Measurements from ENCODE around the gene MINDY4. TPM values are rescaled to one million over a fixed set of nuclear protein-coding genes. Genes with fewer than 3 reads are reported as not detected.

Gene MINDY4
- total and polyA plus RNA-seq, 2 of the 8 experiments (the other 6 are each of a cell fraction or from before 2014, with no cell fraction given): 1.3 to 3.6 TPM

- H3K4ac ChIP-seq (replicated peaks; ENCODE audit: insufficient read length, low read depth, low read length): no peak overlapping the region
- H4K8ac ChIP-seq (ENCODE audit: extremely low read depth, insufficient read depth, low read length): no peak overlapping the region
- no peak overlapping the region for H2AFZ ChIP-seq (ENCODE audit: low read length)
- H3K4me3 ChIP-seq (ENCODE audit: extremely low read depth in 1 of 4, insufficient read depth in 2 of 4, low read depth in 3 of 4, low read length in 4 of 4): no peak overlapping the region
- H3K14ac ChIP-seq (ENCODE audit: insufficient read length): no peak overlapping the region
- no peak overlapping the region for H4K91ac ChIP-seq (replicated peaks; ENCODE audit: insufficient read length, low read length)
- H3K4me1 ChIP-seq (replicated peaks in 1 of 4; ENCODE audit: control insufficient read depth in 3 of 4, insufficient read depth in 4 of 4, low read length in 3 of 4): 0 out of 7 replicates have a peak, but pooled peaks cover 0 to 2% (median 0%) of the 10 kb centered on the region in 4 experiments
- no peak overlapping the region for H3K23ac ChIP-seq (ENCODE audit: insufficient read length)
- no peak overlapping the region for H4K5ac ChIP-seq (ENCODE audit: insufficient read length, low read depth, low read length)
- H2BK120ac ChIP-seq (replicated peaks; ENCODE audit: low read depth, low read length): no peak overlapping the region
- no peak overlapping the region; the same call in 1 of the 2 replicates for H3K27ac ChIP-seq (ENCODE audit: low read depth, low read length)
- ChIA-PET CTCF (ENCODE audit: partially characterized antibody) (interaction anchor here (1.6 to 1.9 kb wide), 2 partner anchors 9 to 113 kb away, joined by 4 to 5 read pairs; no protein-coding TSS in a partner anchor), POLR2A (ENCODE audit: partially characterized antibody) (no interaction called here)
- FAIRE-seq (no peak), DNase-seq (ENCODE audit: low read depth in 1 of 2, low spot score in 2 of 2) (no peak)
- H3K9me3 ChIP-seq (ENCODE audit: insufficient read depth in 2 of 2, low read depth in 1 of 2, low read length in 1 of 2): no peaks in the 10 kb centered on the region
- H3K4me2 ChIP-seq (ENCODE audit: insufficient read depth in 1 of 2, low read depth in 2 of 2, low read length in 2 of 2): no peak overlapping the region
- no peak overlapping the region for H2AK5ac ChIP-seq (ENCODE audit: low read depth, low read length)
- no peaks in the 10 kb centered on the region for H3K36me3 ChIP-seq (ENCODE audit: control insufficient read depth in 2 of 4, insufficient read depth in 4 of 4, low read length in 3 of 4)
- no peaks in the 10 kb centered on the region for H4K20me1 ChIP-seq (replicated peaks in 1 of 2; ENCODE audit: control insufficient read depth in 1 of 2, insufficient read depth in 2 of 2, low read length in 2 of 2)
- H3K79me1 ChIP-seq (ENCODE audit: low read depth, low read length): no peaks in the 10 kb centered on the region
- no peak overlapping the region for H2BK15ac ChIP-seq (ENCODE audit: low read length)
- H3K9ac ChIP-seq (replicated peaks in 1 of 4; ENCODE audit: extremely low read depth in 1 of 4, low read depth in 3 of 4, low read length in 3 of 4): no peak overlapping the region
- WGBS, 2 experiments (ENCODE audit: extremely low coverage in 1 of 2, insufficient coverage in 1 of 2, insufficient read length in 1 of 2, insufficient replicate concordance in 2 of 2, low coverage in 1 of 2, low lambda C conversion rate in 2 of 2, missing lambda C conversion rate in 1 of 2): 87% methylated on average over 6 of the region's 6 CpGs; no CpG with 5 or more reads in 1 of the 2 experiments
- no peak overlapping the region for H2BK20ac ChIP-seq (ENCODE audit: low read length)
- H3K27me3 ChIP-seq (replicated peaks in 1 of 4; ENCODE audit: control insufficient read depth in 3 of 4, extremely low read depth in 1 of 4, insufficient read depth in 3 of 4, low read length in 3 of 4): no peaks in the 10 kb centered on the region
- no peak overlapping the region for H2BK5ac ChIP-seq (ENCODE audit: low read depth, low read length)
- no peak overlapping the region for H2BK12ac ChIP-seq (ENCODE audit: low read depth, low read length)
- H3K79me2 ChIP-seq (ENCODE audit: control insufficient read depth in 1 of 2, insufficient read depth in 2 of 2, low read length in 2 of 2): no peaks in the 10 kb centered on the region
- no peak overlapping the region for H3K56ac ChIP-seq (replicated peaks; ENCODE audit: insufficient read length, low read depth, low read length)
- no peak overlapping the region for H3K18ac ChIP-seq (ENCODE audit: extremely low read depth, low read length)
- TF ChIP-seq TCF12 (IDR thresholded peaks at IDR 0.05; ENCODE audit: low read depth, low read length) (no peak), NRF1 (IDR thresholded peaks at IDR 0.05; ENCODE audit: low read depth, low read length) (no peak), FOSL1 (IDR thresholded peaks at IDR 0.05; ENCODE audit: insufficient read depth, low read depth, low read length) (no peak), KDM1A (IDR thresholded peaks at IDR 0.05; ENCODE audit: borderline replicate concordance, low read length) (no peak), CTBP2 (IDR thresholded peaks at IDR 0.05; ENCODE audit: borderline replicate concordance, insufficient read depth, insufficient read length, low read length) (no peak), MAX (IDR thresholded peaks at IDR 0.05) (no peak), SAP30 (IDR thresholded peaks at IDR 0.05; ENCODE audit: insufficient read depth, insufficient replicate concordance, low read length) (no peak)
- no peaks in the 10 kb centered on the region for H3K23me2 ChIP-seq (ENCODE audit: low read depth, low read length)
Measured at GRCh38 chr7:30824821-30825720, 53.9 kb downstream of the MINDY4 start.

All from H1 (cell line).